ENCODE results near the gene PAQR8.
"Not testable (repeated sequence)": the region's sequence is repeated elsewhere in the genome, so short reads cannot be mapped to it uniquely, and the experiment has no call there.

PAQR8 gene

DNA sequence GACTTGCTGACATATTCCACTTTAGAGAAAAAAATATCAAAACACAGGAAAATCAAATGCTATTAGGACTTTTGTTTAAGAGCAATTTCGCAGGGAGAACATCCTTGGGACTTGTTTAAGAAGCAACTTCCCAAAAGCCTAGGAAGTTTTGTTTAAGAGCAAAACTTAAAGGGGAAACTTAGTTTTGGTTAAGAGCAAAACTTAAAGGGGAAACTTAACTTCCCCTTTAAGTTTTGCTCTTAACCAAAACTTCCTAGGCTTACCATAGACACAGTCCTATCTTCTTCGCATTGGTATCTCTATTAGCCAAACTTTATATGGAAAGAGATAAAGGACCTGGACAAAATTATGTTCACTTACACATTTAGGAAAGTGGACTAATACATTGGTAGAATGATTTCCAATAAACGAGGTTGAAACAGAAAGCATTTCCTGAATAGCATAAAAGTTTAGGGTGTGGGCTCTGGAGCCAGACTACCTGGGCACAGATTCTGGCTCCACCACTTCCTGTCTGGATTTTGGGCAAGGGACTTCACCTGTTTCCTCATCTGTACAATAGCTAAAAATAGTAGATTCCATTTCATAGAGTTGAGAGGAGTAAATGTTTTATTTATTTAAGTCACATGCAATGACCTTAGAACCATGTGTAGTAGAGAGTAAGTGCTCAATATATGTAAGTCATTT lies 15.7 kb downstream of the PAQR8 start:
- DNase-seq (ENCODE audit: low read depth), result no peak

DNA sequence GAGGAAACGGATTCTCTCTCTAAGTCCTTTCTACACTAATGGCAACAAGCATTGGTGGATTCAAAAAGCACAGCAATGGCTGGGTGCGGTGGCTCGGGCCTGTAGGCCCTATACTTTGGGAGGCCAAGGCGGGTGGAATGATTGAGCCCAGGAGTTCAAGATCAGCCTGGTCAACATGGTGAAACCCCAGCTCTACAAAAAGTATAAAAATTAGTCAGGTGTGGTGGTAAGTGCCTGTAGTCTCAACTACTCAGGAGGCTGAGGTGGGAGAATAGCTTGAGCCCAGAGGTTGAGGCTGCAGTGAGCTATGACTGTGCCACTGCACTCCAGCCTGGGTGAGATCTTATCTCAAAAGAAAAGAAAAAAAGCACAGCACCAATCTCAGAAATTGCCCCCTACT lies 19.3 kb downstream of the PAQR8 start:
- no peak for DNase-seq (ENCODE audit: low read depth)

DNA sequence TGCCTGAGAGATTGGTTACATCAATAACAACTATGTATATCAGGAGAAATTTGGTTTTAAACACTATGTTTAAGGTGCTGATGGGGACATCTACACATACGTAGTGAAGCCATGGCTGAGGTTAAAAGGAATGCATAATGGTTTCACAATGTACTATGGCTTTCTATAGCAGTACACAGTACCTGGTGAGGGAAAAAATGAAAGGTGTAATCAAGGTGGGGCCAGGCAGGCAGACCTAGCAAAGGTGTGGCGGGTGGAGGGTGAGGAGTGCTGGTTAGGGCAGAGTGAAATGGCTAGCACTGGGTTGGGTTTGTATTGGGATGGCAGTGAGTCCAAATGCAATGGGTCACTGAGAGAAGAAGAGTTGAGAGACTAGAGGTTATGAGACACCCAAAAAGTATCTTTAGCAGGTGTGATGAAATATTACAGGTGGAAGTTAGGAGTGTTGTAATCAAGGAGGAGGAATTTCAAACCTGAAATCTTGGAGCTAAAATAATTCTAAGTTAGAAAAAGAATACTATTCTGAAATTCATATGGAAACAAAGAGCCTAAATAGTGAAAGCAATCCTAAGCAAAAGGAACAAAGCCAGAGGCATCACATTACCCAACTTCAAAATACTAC lies 22.3 kb downstream of the PAQR8 start:
- DNase-seq (ENCODE audit: low read depth), result no peak

DNA sequence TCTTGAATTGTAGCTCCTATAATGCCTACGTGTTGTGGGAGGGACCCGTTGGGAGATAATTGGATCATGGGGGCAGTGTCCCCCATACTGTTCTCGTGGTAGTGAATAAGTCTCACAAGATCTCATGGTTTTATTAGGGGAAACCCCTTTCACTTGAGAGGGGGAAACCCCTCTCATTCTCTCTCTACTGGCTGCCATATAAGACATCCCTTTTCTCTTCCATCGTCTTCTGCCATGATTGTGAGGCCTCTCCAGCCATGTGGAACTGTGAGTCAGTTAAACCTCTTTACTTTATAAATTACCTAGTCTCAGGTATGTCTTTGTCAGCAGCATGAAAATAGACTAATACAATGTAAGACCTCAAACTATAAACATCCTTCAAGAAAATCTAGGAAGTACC lies 23.1 kb downstream of the PAQR8 start:
- DNase-seq (ENCODE audit: low read depth), result no peak

- DNase-seq (ENCODE audit: low read depth), result not testable (repeated sequence)
Observed at GRCh38 chr6:52388119-52388518, 26.2 kb downstream of the PAQR8 start.

GRCh38 chr6:52388790-52389189 lies 26.8 kb downstream of the PAQR8 start:
- no peak for DNase-seq (ENCODE audit: low read depth)

DNA sequence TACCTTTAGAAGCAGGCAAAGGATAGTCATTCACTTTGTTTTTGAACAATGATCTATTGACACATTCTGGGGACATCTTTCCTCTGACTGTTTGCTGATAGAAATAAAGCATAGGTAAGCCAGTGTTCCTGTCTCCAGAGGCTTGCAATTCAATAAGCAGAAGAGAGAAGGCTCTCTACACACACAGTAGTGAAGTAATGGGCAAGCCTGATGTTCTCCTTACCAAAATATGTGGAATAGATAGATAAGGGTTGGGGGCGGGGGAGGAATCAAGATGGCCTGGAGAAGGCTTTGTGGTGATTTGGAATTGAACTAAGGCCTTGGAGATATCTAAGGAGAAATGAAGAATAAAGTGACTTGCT lies 27.3 kb downstream of the PAQR8 start:
- no peak for DNase-seq (ENCODE audit: low read depth)

- DNase-seq (ENCODE audit: low read depth), result peak; percentile 13
Observed at GRCh38 chr6:52389626-52390360, 27.8 kb downstream of the PAQR8 start.

- peak; percentile 22 for DNase-seq (ENCODE audit: low read depth)
Observed at GRCh38 chr6:52390361-52390727, 28.4 kb downstream of the PAQR8 start.

GRCh38 chr6:52391599-52391998 lies 29.6 kb downstream of the PAQR8 start:
- DNase-seq (ENCODE audit: low read depth), result no peak

DNA sequence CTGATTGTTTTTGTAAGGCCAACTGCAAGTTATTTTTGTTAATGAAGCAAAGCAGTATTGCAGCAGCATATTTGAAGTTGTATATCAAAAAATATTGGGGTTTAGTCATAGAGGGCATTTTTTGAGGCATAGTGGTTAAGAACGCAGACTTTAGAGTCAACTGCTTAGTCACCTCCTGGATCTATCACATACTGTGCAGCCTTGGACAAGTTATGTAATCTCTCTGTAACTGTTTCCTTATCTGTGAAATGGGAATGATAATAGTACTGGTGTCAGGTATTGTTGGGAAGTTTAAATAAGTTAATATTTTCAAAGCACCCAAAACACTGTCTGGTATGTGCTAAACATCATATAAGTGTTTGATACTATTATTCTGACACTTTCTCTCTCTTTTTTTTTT lies 31.0 kb downstream of the PAQR8 start:
- DNase-seq (ENCODE audit: low read depth), result no peak

GRCh38 chr6:52393780-52394179 lies 31.8 kb downstream of the PAQR8 start:
- no peak for DNase-seq (ENCODE audit: low read depth)

- DNase-seq (ENCODE audit: low read depth), result no peak
Observed at GRCh38 chr6:52394251-52394666, 32.3 kb downstream of the PAQR8 start.

- DNase-seq (ENCODE audit: low read depth), result no peak
Observed at GRCh38 chr6:52395969-52396368, 34.0 kb downstream of the PAQR8 start.

- no peak for DNase-seq (ENCODE audit: low read depth)
Observed at GRCh38 chr6:52399511-52400312, 37.8 kb downstream of the PAQR8 start.

DNA sequence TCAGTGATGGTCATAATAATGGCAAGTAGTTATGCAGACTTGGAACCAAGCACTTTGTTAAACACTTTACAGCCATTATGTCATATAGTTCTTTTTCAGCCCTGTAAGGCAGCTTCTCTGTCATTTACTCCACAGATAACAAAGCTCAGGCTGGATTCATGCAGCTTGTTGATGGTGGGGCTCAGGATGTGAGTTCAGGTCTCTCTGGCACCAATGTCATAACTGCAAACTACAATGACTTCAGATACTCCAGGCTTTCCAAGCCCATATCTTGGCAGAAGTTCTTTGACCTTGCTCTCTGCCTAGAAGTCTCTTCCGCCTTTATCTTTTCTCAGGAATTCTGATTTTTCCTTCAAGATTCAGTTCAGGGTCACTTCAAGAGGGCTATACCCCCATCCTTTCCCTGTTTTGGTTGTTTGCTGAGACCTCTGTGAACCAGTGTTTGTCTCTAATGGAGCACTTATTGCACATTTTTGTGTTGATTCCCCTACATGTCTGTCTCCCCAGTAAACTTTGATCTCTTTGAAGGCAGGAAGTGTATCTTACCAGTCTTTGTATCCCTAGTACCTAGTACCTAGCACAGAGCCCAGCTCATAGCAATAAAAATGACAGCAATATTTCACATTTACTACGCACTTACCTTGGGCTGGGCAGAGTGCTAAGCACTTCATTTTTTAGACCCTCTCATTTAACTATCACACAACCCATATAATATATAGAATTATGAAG lies 38.5 kb downstream of the PAQR8 start:
- DNase-seq (ENCODE audit: low read depth), result no peak

- no peak for DNase-seq (ENCODE audit: low read depth)
Observed at GRCh38 chr6:52403086-52403485, 41.1 kb downstream of the PAQR8 start.

- no peak for DNase-seq (ENCODE audit: low read depth)
Observed at GRCh38 chr6:52403627-52404026, 41.7 kb downstream of the PAQR8 start.

- no peak for DNase-seq (ENCODE audit: low read depth)
Observed at GRCh38 chr6:52405243-52405642, 43.3 kb downstream of the PAQR8 start.

GRCh38 chr6:52407467-52407866 lies 45.5 kb downstream of the PAQR8 start:
- no peak for DNase-seq (ENCODE audit: low read depth)

- DNase-seq (ENCODE audit: low read depth), result no peak
Observed at GRCh38 chr6:52409499-52409898, 47.5 kb downstream of the PAQR8 start.

GRCh38 chr6:52410979-52411378 lies 49.0 kb downstream of the PAQR8 start:
- DNase-seq (ENCODE audit: low read depth), result no peak
